ENCODE data around the gene FAM171A1.

- no peak for TF ChIP-seq EZH2 (IDR thresholded peaks at IDR 0.05; ENCODE audit: low read length)
- TF ChIP-seq CTCF (optimal IDR thresholded peaks at IDR 0.05 in 1 of 3, IDR thresholded peaks at IDR 0.05 in 1 of 3, conservative IDR thresholded peaks at IDR 0.05 in 1 of 3; ENCODE audit: extremely low read depth in 1 of 3, insufficient read depth in 2 of 3, low read length in 3 of 3), result no peak
Measured at GRCh38 chr10:15325944-15326284, 45.2 kb downstream of the FAM171A1 start.
